GM12873 (cell line): Measurements from ENCODE around the gene SMIM5.

Source experiments
- CTCF ChIP-seq: IDR thresholded peaks from 2 replicates; pipeline ENCODE4 v1.5.1; 2012; ENCODE audit warnings: low read depth, mild to moderate bottlenecking, moderate library complexity, low read length, control low read depth; ENCODE audit not compliant: insufficient read depth; ENCODE audit errors: missing control alignments

Gene SMIM5

GRCh38 chr17:75646638-75646992 is 13.4 kb downstream of the SMIM5 start:
- no peak for TF ChIP-seq CTCF

DNA sequence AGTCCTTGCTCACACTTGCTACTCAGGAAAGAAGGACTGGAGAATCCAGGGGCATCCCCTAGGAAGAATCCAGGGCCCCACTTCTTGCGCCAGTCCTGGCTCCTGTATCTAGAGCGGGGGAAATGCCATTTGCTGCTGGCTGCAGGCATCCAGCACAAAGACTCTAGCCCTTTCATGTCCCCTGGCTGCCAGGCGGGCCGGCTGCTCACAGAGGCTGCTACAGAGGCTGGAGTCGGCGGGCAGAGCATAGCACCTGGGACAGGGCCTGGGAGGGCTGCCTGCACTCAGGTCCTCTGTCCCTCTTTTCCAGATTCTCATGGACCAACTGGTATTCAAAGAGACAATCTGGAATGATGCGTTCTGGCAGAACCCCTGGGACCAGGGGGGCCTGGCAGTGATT is 13.8 kb downstream of the SMIM5 start:
- TF ChIP-seq CTCF: no peak

GRCh38 chr17:75647921-75648320 is 14.7 kb downstream of the SMIM5 start:
- TF ChIP-seq CTCF: no peak

- TF ChIP-seq CTCF: no peak
Measured at GRCh38 chr17:75649687-75650086, 16.5 kb downstream of the SMIM5 start.

DNA sequence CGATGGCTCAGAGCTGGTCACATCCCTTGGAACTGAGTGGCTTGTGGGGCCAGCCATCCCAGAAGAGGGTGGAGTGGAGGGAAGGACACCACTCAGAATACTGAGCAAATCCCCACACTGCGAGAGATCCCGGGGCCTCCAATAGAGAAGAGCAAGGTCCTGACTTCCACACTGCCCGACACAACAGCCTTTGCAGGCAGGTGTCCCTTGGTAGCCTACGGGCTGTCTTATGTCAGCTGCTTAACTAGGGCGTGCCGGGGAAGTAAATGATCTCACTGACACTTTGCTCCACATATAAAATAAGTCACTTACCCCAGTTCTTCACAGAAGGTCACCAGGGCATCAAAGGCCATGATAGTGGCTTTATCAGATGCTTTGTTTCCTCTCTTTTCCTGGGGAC is 17.6 kb downstream of the SMIM5 start:
- no peak for TF ChIP-seq CTCF

- no peak for TF ChIP-seq CTCF
Measured at GRCh38 chr17:75652341-75652740, 19.1 kb downstream of the SMIM5 start.

DNA sequence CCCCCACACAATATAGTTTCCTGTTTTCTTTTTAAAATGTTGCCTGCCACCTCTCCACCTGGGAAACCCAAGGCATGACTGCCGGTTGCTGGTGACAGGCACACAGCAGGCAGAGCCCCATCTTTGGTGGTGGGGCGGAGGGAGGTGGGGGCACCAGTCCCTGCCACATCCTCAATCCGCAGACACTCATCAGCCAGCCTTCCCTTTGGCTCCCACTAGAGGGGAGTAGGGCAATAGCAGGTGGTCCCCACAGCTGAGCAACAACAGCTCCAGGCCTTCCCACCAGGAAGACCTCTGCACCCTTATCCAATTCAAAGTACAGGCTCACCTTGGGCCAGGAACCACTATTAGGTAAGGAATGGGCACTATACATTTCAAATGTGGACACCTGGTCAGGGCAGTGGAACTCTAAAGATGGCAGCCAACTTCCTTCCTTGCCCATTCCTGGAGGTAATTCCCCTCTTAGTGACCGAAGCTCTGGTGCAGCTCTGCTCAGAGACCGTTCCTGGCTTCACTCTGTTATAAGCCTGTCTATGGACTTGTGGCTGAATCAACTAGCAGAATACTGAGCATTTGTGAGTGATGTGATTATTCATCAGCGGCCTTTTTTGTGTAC is 19.8 kb downstream of the SMIM5 start:
- peak; percentile 89 for TF ChIP-seq CTCF
